Skin of body (tissue), 2 donors: Measurements from ENCODE around the gene SUSD2. TPM values are rescaled to one million over a fixed set of nuclear protein-coding genes. Genes with fewer than 3 reads are reported as not detected.
"Not testable (repeated sequence)": the region's sequence is repeated elsewhere in the genome, so short reads cannot be mapped to it uniquely, and the experiment has no call there.

Source experiments
- DNase-seq: peaks from one replicate; lab custom pipeline; 2025; lab: John Stamatoyannopoulos, UW
- total RNA-seq: library from RNA; depleted of rRNA; stranded (reverse); fragments of >200 nt; gene quantifications from one replicate; pipeline ENCODE4 v1.2.3, GENCODE V29; 2014

SUSD2 gene
- total RNA-seq, 1 donor from 2014 or later = 0.99 TPM

GRCh38 chr22:24213111-24213510, 31.8 kb downstream of the SUSD2 start:
- not testable (repeated sequence) for DNase-seq

DNA sequence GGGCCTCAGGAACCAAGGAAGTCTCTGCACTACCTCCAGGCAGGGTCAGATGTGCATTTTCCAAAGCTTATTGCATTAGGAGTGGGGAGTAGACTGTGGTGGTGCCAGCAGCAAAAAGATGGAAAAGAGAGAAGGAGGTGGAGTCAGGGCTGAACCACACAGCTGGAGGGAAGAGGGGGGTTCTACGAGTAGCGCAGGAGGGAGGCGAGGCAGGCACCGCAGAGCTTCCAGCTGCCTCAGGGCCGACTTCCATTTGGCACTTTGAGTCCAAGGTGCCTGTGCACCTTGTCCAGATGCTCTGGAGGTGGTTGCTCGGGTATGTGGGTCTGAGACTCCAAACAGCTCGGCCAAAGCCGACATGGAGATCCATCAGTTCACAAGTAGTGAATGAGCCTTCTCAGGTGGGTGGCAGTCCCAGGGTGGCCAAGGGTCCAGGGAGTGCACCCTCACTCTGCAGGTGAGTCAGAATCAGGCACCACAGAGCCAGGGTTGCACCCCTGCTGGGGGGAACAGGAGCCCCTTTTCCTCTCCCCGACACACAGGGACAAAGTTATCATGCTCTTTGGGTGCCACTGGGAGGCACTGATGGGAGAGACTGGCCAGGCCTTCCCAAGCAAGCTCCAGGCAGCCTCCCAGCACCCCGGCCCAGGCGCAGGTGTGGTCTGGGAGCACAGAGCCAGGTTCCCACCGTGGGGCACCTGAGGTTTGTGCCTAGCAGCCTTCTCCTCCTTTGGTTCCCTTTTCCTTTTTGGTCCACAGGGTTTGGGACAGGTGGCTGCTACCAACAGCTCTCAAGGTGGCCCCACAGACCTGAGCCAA, 33.4 kb downstream of the SUSD2 start:
- no peak for DNase-seq

DNA sequence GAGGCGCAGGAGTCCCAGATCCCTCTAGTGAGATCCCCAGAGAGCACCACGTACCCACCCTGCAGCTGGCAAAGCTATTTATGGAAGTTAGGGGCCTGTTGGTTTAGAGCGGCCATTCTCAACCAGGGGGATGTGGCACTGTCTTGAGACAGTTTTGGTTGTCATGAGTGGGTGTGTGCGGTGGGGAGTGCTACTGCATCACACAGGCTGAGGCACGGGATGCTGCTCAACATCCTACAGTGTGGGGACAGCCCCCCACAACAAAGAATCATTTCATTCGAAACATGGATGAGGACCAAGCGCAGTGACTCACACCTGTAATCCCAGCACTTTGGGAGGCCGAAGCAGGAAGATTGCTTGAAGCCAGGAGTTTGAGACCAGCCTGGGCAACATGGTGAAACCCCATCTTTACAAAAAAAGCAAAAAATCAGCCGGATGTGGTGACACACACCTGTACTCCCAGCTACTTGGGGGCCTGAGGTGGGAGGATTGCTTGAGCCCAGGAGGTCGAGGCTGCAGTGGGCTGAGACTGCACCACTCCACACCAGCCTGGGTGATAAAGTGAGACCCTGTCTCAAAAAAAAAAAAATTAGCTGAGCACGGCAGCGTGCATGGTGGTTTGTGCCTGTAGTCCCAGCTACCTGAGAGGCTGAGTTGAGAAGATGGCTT, 35.4 kb downstream of the SUSD2 start:
- no peak for DNase-seq

GRCh38 chr22:24217384-24217783, 36.1 kb downstream of the SUSD2 start:
- DNase-seq = no peak

GRCh38 chr22:24219750-24220149, 38.5 kb downstream of the SUSD2 start:
- DNase-seq = no peak

DNA sequence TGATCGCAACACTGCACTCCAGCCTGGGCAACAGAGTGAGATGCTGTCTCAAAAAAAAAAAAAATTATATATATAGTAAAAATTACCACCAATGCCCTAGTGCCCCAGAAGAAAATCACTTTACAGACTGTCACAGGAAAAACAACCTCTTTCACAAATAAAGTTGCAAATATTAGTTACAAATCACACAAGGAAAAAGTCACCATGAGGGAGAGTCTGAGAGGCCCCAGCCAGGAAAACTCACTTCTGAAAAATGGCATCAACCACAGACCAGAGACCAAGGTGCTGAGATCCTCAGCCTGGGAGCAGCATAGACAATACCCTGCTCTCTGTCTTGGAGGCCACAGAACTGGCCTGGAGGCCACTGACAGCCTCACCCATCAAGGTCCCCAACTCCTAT, 43.2 kb downstream of the SUSD2 start:
- DNase-seq = no peak

GRCh38 chr22:24225044-24225601, 43.8 kb downstream of the SUSD2 start:
- DNase-seq = no peak

- no peak for DNase-seq
Observed at GRCh38 chr22:24225951-24226350, 44.7 kb downstream of the SUSD2 start.

DNA sequence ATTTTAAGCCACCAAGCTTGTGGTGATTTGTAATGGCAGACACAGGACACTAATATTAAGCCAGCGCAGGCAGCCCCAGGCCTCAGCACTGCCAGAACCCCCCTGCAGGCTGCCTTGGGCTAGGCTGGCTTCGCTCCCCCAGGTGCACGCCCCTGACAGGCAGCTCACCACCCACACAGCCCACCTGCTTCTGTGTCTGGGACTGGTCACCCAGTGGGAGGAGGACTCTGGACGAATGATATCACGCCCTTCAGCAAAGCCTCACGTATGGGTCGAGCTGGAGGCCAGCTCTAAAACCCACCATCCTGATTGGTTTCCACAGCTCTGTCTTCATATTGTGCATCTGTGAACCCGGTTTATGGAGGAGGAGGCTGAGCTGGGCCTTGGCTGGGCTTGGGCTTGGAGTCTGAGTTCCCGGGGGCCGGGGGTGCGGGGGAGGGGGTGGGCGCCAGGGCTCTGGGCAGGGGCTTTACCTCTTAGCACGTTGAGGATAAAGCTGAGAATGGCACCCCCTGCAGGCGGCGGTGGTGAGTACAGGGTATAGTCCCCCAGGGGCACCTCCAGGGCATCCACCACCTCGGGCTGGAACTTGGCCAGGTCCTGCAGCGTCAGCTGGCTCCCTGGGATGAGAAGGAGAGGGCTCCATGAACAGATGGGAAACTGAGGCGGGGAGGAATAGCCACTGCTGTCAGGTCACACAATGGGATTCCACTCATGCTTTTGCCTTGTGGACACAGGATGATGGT, 49.8 kb downstream of the SUSD2 start:
- no peak for DNase-seq

DNA sequence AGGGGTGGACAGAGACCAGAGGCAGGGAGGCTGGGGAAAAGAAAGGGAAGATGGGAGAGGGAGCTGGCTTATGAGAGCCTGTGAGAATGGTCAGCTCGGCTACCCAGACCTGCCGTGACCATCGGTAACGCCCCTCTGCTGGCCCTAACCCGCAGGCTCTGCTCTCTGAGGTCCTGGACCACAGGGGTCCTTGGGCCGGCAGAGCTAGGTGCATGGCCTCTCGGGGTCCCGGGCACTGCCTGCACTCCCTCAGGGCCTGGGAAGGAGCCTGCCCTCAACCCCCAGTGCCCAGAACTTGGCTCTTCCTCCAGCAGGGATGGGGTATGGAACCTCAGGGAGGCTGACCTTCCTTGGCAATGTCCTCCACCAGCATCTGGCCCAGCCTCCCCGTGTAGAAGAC, 50.4 kb downstream of the SUSD2 start:
- DNase-seq = no peak

- no peak for DNase-seq
Observed at GRCh38 chr22:24232124-24232523, 50.8 kb downstream of the SUSD2 start.

DNA sequence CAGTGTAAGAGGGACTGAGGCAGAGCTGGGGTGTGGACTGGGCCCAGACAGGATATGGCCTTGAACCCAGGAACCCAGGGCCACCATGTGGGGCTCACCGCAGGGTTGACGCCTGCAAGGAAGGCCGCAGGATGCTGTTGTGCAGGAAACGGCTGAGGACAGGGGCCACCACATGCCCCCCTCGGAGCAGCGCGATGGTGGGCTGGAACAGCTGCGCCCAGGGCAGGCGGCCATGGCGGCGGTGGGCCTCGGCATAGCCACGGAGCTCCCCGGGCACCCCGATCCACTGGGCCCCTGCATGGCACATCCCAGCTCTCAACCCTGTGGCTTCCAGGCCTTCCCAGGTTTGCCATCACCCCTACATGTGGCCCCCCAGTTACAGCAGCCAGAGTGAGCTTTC, 51.4 kb downstream of the SUSD2 start:
- no peak for DNase-seq

- DNase-seq = no peak
Observed at GRCh38 chr22:24233235-24233634, 51.9 kb downstream of the SUSD2 start.

GRCh38 chr22:24233816-24234215, 52.5 kb downstream of the SUSD2 start:
- no peak for DNase-seq

- no peak for DNase-seq
Observed at GRCh38 chr22:24235315-24235714, 54.0 kb downstream of the SUSD2 start.

DNA sequence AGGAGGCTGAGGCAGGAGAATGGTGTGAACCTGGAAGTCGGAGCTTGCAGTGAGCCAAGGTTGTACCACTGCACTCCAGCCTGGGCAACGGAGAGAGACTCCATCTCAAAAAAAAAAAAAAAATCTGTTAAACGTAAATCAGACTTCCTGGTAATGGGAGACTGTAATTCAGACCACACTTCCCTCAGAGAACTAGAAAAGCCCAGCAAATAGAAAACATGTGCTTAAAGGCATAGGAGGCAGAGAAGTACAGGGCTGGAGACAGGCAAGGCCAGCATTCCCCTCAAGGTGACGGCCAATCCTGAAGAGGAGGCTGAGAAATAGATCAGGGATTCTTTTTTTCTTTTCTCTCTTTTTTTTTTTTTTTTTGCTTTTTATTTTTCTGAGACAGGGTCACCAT, 55.4 kb downstream of the SUSD2 start:
- peak; percentile 64 for DNase-seq

- DNase-seq = not testable (repeated sequence)
Observed at GRCh38 chr22:24238101-24238694, 56.9 kb downstream of the SUSD2 start.
